ENCODE results near the gene GNG7.
"Not testable (repeated sequence)": the region's sequence is repeated elsewhere in the genome, so short reads cannot be mapped to it uniquely, and the experiment has no call there.

GNG7 gene

DNA sequence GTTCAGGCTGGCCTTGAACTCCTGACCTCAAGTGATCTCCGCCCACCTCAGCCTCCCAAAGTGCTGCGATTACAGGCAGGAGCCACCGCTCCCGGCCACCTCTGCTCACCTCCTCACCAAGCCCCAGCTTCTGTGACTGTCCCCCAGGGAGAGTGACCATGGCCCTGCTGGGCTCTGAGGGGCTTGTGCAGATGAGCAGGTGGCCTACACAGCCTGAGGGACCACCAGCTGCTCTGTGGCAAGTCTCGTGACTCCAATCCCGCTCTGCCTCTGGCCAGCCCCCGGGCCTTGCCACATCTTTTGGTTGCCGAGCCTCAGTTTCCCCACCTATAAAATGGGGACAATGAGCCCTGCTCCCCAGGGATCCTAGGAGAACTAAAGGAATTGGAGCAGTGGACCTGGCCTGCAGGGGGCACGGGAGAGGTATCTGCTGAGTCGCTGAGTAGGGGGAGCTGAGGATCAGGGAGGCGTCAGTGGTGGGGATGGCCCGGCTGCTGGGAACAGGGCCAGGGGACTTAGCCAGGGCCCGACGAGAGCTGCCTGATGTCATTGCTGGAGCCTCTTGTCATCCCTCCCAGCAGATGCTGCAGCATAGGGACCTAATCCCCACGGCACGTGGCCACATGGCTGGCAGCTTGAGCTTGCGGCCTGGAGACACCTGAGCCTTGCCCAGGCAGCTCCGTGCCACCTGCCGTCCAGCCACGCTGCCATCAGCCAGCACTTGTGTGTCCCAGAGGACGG lies 151.9 kb downstream of the GNG7 start:
- DNase-seq: peak; percentile 39

DNA sequence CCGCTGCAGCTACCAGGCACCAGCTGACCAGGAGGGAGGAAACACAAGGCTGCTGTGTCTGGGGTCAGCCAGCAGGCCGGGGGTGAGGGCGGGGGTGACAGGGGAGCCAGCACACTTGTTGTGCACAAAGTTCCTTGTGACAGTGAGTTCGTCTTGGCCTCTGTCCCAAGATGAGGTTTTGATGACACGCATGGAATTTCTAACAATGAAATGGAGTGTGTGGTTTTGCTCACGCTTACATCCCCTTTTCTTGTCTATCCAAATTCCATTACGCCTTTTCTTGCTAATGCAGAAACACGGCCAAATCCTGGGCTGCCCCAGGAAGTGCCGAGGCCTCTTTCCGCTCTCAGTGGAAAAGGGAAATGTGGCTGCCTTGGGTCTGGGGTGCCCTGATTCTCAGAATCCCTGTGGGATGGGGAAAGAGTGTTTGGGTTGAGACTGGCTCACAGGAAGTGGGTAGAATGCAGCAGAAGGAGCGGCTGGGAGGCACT lies 152.7 kb downstream of the GNG7 start:
- DNase-seq: peak; percentile 95

DNA sequence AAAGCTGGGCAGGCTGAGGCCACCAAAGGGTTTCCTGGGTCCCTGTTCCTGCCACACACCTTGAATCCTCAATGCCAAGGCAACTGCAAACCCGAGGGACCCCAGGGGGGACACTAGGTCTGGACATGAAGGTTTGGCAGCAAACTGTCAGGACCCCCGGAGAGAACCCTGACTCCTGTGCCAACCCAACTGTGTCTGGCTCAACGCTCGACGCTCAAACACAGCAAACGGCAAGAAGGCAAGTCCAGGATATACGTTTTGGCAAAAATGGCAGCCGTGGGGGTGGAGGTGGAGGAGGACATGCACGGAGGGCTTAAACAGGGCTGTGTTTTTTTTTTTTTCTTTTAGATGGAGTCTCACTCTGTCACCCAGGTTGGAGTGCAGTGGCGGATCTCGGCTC lies 153.5 kb downstream of the GNG7 start:
- no peak for DNase-seq

DNA sequence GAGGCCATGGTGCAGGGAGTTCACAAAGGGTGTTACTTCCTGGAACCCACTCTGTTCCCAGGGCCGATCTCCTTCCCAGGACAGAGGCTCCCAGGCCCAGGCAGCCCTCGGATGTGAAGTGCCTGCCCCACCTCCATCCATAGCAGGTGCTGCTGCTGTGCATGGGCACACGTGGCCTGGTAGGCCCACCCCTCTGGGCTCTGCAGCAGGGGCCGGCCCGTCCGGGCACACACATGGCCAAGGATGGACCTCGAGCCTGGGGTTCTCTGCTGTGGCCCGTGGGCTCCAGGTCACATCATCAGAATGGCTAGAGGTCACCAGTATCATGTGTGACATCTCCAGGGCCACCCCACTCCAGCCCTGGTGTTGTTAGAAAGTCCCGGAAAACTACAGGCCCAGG lies 154.8 kb downstream of the GNG7 start:
- DNase-seq: no peak

DNA sequence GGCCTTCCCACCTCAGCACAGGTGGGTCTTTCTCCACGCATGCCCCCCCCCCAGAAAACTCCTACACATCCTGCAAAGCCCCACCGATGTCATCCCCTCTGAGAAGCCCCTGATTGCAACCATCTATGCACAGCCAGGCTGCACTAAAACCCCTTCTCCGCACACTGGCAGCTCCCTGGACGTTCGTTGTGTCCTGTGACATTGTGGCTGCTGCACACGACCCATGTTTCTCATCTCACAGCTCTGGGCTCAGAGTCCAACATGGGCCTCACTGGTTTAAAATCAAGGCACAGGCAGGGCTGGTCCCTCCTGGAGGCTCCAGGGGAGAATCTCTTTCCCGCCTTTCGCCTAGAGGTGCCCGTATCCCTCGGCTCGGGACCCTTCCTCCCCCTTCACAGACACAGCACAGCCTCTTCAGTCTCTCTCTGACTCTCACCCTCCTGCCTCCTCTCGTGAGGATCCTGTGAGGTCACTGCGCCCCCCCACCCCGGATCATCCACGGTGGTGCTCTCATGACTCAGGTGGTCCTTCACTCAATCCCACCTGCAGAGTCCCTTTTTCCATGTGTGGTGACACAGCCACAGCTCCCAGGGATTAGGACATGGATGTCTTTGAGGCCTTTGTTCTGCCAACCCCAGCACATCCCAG lies 155.3 kb downstream of the GNG7 start:
- DNase-seq: no peak

DNA sequence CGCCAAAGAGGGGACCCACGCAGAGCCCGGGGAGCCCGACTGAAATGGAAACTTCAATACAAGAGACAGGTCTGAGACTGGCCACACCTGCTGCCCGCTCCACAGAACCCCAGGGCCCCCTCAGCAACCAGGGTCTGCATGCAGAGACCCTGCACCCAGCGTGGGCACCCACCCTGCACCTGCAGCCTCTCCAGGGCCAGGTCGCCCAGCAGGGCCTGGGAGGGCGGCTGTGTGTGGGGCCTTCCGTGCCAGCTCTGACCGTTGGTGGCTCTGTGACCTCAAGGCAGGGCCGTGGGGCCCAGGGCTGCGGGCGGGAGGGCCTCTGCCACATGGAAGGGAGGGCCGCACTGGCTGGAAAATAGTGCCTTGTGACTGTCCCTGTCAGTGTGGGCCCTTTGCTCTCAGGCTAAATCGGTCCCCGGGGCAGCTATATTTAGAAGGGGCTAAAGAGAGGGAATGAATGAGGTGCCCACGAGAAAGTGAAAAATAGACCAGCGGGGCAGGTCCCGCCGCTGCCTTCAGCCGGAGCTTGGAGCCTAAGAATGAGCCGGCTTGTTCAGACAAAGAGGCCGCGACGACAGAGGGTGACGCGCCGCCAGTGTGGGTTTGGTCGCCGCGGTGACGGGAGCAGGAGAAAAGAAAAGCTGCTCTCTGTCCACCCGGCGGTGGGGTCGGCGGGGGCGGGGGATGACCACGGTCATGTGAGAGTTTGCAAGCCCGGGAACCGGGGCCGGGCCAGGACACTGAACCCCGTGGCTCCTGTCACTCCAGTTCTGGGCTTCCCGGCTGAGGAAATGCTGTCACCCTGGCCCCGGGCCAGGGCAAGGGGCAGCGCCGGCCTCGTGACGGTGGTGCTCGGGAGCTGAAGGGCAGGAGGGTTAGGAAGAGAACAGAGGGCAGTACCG lies 156.1 kb downstream of the GNG7 start:
- no peak for DNase-seq

DNA sequence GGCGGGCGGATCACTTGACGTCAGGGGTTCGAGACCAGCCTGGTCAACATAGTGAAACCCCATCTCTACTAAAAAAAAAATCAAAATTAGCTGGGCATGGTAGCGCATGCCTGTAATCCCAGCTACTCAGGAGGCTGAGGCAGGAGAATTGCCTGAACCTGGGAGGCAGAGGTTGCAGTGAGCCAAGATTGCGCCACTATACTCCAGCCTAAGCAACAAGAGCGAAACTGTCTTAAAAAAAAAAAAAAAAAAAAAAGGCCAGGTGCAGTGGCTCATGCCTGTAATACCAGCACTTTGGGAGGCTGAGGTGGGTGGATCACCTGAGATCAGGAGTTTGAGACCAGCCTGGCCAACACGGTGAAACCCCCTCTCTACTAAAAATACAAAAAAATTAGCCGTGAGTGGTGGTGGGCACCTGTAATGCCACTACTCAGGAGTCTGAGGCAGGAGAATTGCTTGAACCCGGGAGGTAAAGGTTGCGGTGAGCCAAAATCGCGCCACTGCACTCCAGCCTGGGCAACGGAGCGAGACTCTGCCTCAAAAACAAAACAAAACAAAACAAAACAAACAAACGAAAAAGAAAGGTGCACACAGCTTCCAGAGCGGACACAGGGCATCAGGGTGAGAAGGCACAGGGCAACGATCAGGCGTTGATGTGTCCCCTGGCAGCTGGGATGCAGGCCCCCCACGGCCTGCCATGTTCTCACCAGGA lies 156.9 kb downstream of the GNG7 start:
- DNase-seq: not testable (repeated sequence)

DNA sequence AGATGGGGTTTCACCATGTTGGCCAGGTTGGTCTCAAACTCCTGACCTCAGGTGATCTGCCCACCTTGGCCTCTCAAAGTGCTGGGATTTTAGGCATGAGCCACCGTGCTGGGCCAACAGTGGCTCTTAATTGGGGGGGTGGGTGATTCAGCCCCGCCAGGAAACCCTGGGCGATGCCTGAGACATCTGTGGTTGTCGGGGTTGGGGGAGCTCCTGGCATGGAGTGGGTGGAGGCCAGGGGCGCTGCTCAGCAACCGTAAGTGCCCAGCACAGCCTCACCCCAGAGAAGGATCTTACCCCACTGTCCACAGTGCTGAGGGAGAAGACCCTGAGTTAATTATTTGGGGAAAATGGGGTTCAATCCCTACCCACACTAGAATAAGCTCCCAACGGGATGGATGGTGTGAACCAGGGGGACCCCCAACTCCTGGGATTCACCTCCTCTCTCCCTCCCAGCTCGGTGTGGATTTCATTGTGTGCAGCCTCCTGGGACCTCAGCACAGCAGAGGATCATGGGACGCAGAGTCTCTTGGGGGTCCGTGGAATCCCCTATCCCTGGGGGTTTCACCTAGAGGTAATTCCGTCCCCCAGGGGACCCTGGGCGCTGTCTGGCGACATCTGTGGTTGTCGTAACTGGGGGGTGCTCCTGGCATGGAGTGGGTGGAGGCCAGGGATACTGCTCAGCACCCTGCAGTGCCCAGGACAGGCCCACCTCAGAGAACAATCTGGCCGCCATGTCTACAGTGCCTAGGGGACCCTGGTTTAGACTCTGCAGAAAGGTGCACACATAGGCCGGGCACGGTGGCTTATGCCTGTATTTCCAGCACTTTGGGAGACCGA lies 157.7 kb downstream of the GNG7 start:
- DNase-seq: no peak

DNA sequence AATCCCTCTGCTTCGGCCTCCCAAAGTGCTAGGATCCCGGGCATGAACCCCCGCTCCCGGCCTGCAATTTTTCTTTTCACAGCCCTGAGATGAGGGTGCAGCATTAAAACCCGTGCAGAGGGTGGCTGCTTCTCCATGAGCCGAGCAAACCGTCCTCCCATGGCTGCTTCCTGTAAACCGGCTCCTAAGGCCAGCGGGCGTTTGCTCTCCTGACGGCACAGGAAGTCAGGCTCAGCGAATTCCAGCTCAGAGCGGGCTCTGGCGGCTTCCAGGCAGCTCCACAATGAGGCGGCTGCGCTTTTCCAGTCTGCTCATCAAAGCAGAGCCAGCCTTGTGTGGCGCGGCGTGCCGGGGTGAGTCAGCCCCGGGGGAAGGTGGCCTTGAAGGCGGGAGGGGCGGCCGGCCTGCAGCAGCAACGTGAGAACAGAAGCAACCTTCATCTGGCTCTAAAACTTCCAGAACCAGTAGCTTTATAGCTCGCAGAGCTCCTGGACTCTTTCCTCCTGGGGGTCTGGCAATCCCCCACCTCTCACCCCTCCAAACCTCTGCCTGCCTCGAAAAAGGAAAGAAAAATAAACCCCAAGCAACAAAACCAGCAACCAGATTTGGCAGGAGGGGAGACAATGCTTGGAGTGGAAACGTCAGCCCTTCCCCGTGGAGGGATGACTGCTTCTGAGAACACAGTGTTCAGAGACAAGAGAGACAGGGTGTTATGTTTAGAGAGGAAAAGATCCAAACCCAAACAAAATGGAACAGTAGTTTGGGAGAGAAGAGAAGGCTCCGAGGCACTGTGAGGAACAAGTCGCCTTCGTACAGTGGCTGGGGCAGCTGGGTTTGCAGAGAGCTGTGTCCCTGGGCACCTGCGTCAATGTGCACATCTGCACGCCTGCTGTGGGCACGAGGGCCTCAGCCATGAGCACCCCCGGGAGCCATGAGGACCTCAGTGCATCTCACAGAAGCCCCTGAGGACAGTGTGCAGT lies 158.7 kb downstream of the GNG7 start:
- DNase-seq: peak; percentile 99

DNA sequence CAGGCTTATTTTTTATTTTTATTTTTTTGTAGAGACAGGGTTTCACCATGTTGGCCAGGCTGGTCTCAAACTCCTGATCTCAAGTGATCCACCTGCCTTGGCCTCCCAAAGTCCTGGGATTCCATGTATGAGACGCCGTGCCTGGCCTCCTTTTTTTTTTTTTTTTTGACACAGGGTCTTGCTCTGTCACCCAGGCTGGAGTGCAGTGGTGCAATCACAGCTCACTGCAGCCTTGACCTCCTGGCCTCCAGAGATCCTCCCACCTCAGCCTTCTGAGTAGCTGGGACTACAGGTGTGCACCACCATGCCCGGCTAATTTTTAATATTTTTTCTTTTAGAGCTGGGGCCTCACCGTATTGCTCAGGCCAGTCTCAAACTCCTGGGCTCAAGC lies 159.4 kb downstream of the GNG7 start:
- DNase-seq: not testable (repeated sequence)

DNA sequence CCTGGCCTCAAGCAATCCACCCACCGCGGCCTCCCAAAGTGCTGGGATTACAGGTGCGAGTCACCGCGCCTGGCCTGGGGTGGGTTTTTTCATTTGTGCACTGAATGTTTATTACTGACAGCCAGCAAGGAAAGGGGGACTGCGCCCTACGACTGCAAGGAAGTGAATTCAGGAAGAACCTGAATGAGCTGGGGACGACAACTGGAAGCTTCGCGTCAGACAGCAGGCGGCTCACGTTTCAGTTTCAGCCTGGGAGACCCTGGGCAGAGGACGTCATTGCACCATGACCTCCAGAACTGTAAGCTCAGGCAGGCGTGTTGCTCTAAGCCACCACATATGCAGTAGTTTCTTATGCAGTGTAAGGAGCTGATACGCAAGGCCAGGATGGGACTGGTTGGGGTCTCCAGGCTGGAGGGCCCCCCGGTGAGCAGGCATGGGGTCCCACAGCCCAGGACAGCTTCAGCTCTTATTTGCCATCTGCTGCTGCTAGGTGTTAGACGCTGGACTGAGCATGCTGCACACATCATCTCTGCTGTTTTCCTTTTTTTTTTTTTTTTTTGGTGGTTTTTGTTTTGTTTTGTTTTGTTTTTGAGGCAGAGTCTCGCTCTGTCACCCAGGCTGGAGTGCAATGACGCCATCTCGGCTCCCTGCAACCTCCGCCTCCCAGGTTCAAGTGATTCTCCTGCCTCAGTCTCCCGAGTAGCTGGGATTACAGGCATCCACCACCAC lies 160.0 kb downstream of the GNG7 start:
- DNase-seq: no peak

DNA sequence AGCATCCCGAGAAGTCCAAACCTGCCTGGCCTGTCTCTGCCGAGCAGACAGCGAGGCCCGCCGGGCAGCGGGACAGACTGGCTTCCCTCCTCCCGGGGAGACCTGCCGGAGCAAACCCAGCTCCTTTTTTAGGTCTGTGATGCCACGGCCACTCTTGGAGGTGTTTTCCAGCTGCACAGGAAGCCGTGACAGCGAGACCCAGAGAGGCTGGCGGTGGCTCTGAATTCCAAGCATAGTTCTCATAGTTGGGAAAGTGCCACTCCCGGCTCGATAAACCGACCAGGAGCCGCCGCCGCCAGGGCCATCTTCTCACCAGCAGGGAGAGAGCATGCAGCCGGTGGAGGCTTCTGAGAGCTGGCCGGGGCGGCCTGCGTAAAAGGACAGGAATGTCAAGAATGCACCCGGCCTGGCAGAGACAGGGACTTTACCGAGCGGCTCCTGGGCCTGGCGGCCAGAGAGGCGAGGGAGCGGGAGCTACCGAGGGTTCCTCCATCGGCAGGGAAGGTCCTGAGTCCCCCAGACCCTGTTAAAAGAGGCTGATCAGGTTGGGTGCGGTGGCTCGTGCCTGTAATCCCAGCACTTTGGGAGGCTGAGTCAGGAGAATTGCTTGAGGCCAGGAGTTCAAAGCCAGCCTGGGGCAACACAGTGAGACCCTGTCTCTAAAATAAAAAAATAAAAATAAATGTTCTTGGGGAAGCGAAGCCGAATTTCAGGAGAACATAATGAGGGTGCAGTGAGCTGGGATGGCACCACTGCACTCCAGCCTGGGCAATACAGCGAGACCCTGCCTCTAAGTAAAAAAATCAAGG lies 161.6 kb downstream of the GNG7 start:
- peak; percentile 99 for DNase-seq

DNA sequence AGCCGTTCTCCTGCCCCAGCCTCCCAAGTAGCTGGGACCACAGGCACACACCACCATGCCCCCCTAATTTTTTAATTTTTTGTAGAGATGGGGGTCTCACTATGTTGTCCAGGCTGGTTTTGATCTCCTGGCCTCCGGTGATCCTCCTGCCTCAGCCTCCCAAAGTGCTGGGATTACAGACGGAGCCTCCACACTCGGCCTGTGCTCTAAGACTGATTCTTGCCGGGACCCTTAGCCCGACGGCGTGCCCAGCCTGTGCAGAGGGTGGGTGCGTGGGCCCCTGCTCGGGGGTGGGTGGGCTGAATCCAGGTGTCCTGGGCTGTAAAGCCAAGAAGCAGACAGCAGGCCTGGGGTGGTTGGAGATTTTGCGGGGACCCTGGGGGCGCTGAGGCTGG lies 162.2 kb downstream of the GNG7 start:
- DNase-seq: no peak

DNA sequence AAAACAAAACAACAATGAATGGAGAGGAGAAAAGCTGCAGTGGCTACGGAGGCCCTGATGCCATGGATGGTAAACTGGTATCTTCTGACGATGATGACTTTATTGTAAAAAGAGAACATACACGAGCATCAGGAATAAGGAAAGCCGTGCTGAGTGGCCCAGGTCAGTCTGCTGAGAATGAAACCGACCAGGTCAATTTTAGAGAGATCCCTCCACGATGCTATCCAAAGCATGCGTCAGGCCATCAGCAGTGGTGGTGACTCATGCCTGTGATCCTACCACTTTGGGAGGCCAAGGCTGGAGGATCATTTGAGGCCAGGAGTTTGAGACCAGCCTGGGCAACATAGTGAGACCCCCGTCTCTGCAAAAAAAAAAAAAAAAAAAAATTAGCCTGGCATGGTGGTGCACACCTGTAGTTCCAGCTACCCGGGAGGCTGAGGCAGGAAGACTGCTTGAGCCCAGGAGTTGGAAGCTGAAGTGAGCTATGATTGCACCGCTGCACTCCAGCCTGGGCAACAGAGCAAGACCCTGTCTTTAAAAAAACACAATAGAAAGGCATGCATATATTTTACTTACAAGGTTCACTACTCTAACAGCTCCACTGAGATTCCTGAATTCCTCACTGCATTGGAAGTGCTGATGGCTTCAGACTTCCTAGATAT lies 164.3 kb downstream of the GNG7 start:
- no peak for DNase-seq

DNA sequence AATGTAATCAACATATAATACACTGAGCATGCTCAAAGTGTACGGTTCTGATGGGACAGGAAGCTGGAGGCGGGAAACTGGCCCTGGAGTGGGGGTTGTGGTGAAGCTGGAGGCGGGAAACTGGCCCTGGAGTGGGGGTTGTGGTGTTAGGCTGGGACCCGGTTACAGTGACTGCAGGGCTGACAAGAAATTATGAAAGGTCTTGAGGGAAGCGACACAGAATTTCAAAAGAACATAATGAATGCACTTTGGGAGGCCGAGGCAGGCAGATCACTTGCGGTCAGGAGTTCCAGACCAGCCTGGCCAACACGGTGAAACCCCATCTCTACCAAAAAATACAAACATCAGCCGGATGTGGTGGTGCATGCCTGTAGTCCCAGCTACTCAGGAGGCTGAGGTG lies 164.9 kb downstream of the GNG7 start:
- DNase-seq: not testable (repeated sequence)

DNA sequence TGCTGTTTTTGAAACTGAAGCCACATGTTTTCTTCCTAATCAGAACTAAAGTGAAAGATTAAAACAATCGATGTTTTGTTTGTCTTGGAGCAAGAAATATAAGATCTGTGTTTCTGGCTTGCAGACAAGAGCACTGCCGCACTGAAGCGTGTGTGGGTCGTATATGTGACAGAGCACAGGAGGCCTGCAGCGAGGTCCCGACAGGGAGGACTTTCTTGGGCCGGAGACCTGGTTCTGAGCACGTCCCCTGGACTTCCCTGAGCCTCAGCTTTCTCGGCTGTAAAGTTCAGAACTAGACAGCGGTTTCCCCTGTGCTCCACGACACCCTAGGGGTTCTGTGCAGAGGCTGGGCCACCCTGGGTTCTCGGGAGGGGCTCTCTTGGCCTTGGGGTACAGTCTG lies 166.0 kb downstream of the GNG7 start:
- no peak for DNase-seq

DNA sequence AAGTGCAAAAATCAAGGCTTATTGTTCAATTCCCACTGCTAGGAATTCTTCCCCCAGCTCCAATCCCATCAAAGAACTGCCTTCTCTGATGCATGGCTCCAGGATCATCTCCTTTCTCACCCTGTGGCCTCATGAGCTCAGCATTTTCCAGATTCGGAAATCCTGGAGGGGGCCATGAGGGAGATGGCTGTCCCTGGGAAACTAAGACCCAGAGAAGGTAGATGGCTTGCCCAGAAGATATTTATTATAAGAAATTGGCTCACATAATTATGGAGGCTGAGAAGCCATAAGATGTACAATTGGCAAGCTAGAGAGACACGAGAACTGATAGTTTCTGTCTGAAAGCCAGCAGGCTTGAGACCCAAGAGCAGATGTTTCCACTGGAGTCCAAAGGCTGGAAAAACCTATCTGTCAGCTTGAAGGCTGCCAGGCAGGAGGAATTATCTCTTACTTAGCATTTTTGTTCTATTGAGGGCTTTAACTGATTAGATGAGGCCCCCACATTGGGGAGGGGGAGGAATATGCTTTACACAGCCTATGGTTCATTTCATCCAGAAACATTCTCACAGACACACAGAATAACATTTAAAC lies 168.0 kb downstream of the GNG7 start:
- no peak for DNase-seq
